A549 (cell line): Measurements from ENCODE around the gene HK1. TPM values are rescaled to one million over a fixed set of nuclear protein-coding genes. Genes with fewer than 3 reads are reported as not detected.

Source experiments
- ATAC-seq, 2 experiments: fragments of 200-7000 bp in 1 of 2; fragments of >200 bp in 1 of 2; cut with Nextera tagmentation in 1 of 2; cut with Tn5 transposase in 1 of 2; 3 replicates each; pipeline versions ENCODE4 v1.8.0 to v1.9.1; 2018 to 2020; ENCODE audit warnings: mild to moderate bottlenecking in 1 of 2, moderate library complexity in 1 of 2
- CTCF ChIA-PET: fragments of 300-600 bp; sonication (Branson Sonifier 250); formaldehyde crosslinking; extraction: SDS; loops from one replicate; lab custom pipeline; 2021; ENCODE audit warnings: antibody characterized with exemption, inconsistent platforms; lab: Yijun Ruan, JAX
- POLR2A ChIA-PET: fragments of 350-600 bp; formaldehyde crosslinking; extraction: SDS; loops from one replicate; lab custom pipeline; 2021; ENCODE audit warnings: antibody characterized with exemption, inconsistent platforms; lab: Yijun Ruan, JAX
- DNase-seq, 2 experiments: peaks; one replicate each; pipeline versions ENCODE4 v3.0.0 to v3.0.0-alpha.2; 2011 to 2016; ENCODE audit warnings: low read depth in 1 of 2, low spot score in 1 of 2
- FAIRE-seq: peaks from 2 replicates; lab custom pipeline; 2011; peaks lifted over from hg19 to GRCh38; lab: Jason Lieb, UNC
- H3K27ac ChIP-seq, 2 experiments: fragments of >200 bp; sonication (Bioruptor Twin); formaldehyde crosslinking; 3 replicates each; pipeline ENCODE4 v1.5.1; 2016 to 2017
- H3K4me1 ChIP-seq: fragments of >200 bp; sonication (Bioruptor Twin); formaldehyde crosslinking; 3 replicates; pipeline ENCODE4 v1.6.1; 2016
- H3K4me2 ChIP-seq: fragments of >200 bp; sonication (Bioruptor Twin); formaldehyde crosslinking; 3 replicates; pipeline ENCODE4 v1.6.1; 2016
- H3K4me3 ChIP-seq: fragments of >200 bp; sonication (Bioruptor Twin); formaldehyde crosslinking; 3 replicates; pipeline ENCODE4 v1.5.1; 2016
- H3K9me3 ChIP-seq: fragments of >200 bp; sonication (Bioruptor Twin); formaldehyde crosslinking; 3 replicates; pipeline ENCODE4 v1.6.1; 2016
- CBX2 ChIP-seq: fragments of 200-600 bp; sonication (generic); IDR thresholded peaks from 2 replicates; pipeline ENCODE4 v1.6.1; 2016; ENCODE audit warnings: low read depth, mild to moderate bottlenecking, borderline replicate concordance
- CEBPB ChIP-seq, 2 experiments: fragments of >200 bp in 1 of 2; sonication (Bioruptor Twin) in 1 of 2; formaldehyde crosslinking in 1 of 2; IDR thresholded peaks; 2 replicates each; pipeline ENCODE4 v1.6.1; 2012 to 2016
- CHD4 ChIP-seq: fragments of 200-600 bp; sonication (generic); IDR thresholded peaks from 2 replicates; pipeline ENCODE4 v1.6.1; 2016; ENCODE audit warnings: antibody characterized with exemption, mild to moderate bottlenecking, borderline replicate concordance
- FOSL2 ChIP-seq, 2 experiments: fragments of 450-650 bp in 1 of 2; fragments of >200 bp in 1 of 2; sonication (Bioruptor Twin) in 1 of 2; formaldehyde crosslinking; IDR thresholded peaks; 2 replicates each; pipeline versions ENCODE4 v1.5.0 to v1.6.1; 2016 to 2020; ENCODE audit warnings: mild to moderate bottlenecking in 1 of 2, moderate library complexity in 1 of 2
- FOXS1 ChIP-seq: fragments of 250-450 bp; sonication (Bioruptor Pico); IDR thresholded peaks from 2 replicates; pipeline ENCODE4 v1.5.0; 2020; ENCODE audit warnings: mild to moderate bottlenecking, moderate library complexity
- GATA3 ChIP-seq: IDR thresholded peaks from 2 replicates; pipeline ENCODE4 v1.6.1; 2012; ENCODE audit warnings: borderline replicate concordance
- HDAC2 ChIP-seq: fragments of 200-600 bp; sonication (generic); IDR thresholded peaks from 2 replicates; pipeline ENCODE4 v1.6.1; 2016
- HMGXB4 ChIP-seq: fragments of 250-450 bp; sonication (Bioruptor Pico); IDR thresholded peaks from 2 replicates; pipeline ENCODE4 v1.5.0; 2021; ENCODE audit warnings: mild to moderate bottlenecking, moderate library complexity, borderline replicate concordance
- JUN ChIP-seq, 2 experiments: fragments of >200 bp; sonication (Bioruptor Twin); formaldehyde crosslinking; IDR thresholded peaks; 2 replicates in 1 of 2; 3 replicates in 1 of 2; pipeline ENCODE4 v1.6.1; 2016 to 2017
- MAFK ChIP-seq: fragments of 450-650 bp; IDR thresholded peaks from 2 replicates; pipeline ENCODE4 v1.6.1; 2014; ENCODE audit not compliant: partially characterized antibody
- MYC ChIP-seq: IDR thresholded peaks from 2 replicates; pipeline ENCODE4 v1.6.1; 2012; ENCODE audit warnings: mild to moderate bottlenecking, inconsistent platforms, low read length, improper control_type of control experiment, borderline replicate concordance
- NPAS2 ChIP-seq: fragments of 250-450 bp; sonication (Bioruptor Pico); IDR thresholded peaks from 2 replicates; pipeline ENCODE4 v1.8.0; 2022; ENCODE audit warnings: mild to moderate bottlenecking, moderate library complexity, borderline replicate concordance
- POLR2A ChIP-seq: IDR thresholded peaks from 2 replicates; pipeline ENCODE4 v1.6.1; 2012; ENCODE audit warnings: mild to moderate bottlenecking, low read length
- RAD21 ChIP-seq, 2 experiments: fragments of >200 bp in 1 of 2; sonication (Bioruptor Twin) in 1 of 2; formaldehyde crosslinking in 1 of 2; IDR thresholded peaks in 1 of 2; conservative IDR thresholded peaks in 1 of 2; 2 replicates in 1 of 2; 3 replicates in 1 of 2; pipeline ENCODE4 v1.6.1; 2012 to 2018; ENCODE audit warnings: inconsistent platforms in 1 of 2
- RARB ChIP-seq: fragments of 250-450 bp; sonication (Bioruptor Pico); IDR thresholded peaks from 2 replicates; pipeline ENCODE4 v1.8.0; 2021; ENCODE audit warnings: mild to moderate bottlenecking, moderate library complexity
- RNF2 ChIP-seq: fragments of 200-600 bp; sonication (generic); IDR thresholded peaks from 2 replicates; pipeline ENCODE4 v1.6.1; 2016; ENCODE audit warnings: low read depth, mild to moderate bottlenecking, antibody characterized with exemption, moderate library complexity, borderline replicate concordance
- SMC3 ChIP-seq: fragments of >200 bp; sonication (Bioruptor Twin); formaldehyde crosslinking; IDR thresholded peaks from 3 replicates; pipeline ENCODE4 v1.6.1; 2018; ENCODE audit warnings: inconsistent platforms
- TFCP2L1 ChIP-seq: fragments of 250-450 bp; sonication (Bioruptor Pico); IDR thresholded peaks from 2 replicates; pipeline ENCODE4 v1.5.0; 2021; ENCODE audit warnings: mild to moderate bottlenecking
- TP53 ChIP-seq: fragments of 250-450 bp; sonication (Bioruptor Pico); IDR thresholded peaks from 2 replicates; pipeline ENCODE4 v1.5.0; 2021; ENCODE audit warnings: mild to moderate bottlenecking, moderate library complexity
- ZNF302 ChIP-seq: fragments of 250-450 bp; sonication (Bioruptor Pico); IDR thresholded peaks from 2 replicates; pipeline ENCODE4 v1.9.0; 2021; ENCODE audit warnings: inconsistent platforms, mild to moderate bottlenecking, moderate library complexity
- WGBS: methylation state at CpG from one replicate; pipeline ENCODE4 v1.1.6; 2017; ENCODE audit errors: missing lambda C conversion rate; 5-methylcytosine and 5-hydroxymethylcytosine counted together
- polyA plus RNA-seq, 4 experiments: library from polyadenylated mRNA; depleted of rRNA in 3 of 4; stranded (reverse); fragments of >200 nt; fragmentation: RNase III in 1 of 4; extraction: RNeasy Plus Mini Kit Qiagen cat#74134 plus additional on column Dnase treatment in 1 of 4; gene quantifications; 2 replicates in 3 of 4; 3 replicates in 1 of 4; pipeline ENCODE4 v1.2.3, GENCODE V29; 2011 to 2017
- TF ChIP-seq, protein P1 (sequence below): fragments of 250-450 bp; sonication (Bioruptor Pico); IDR thresholded peaks from 2 replicates; pipeline ENCODE4 v1.5.0; 2020; ENCODE audit warnings: low read depth, mild to moderate bottlenecking, moderate library complexity
- TF ChIP-seq, protein P2 (sequence below): IDR thresholded peaks from 2 replicates; pipeline ENCODE4 v1.6.1; 2012

Gene HK1
- polyA plus RNA-seq, 2 of the 4 experiments (the other 2 are of a cell fraction): 17.3 to 58.9 TPM

DNA sequence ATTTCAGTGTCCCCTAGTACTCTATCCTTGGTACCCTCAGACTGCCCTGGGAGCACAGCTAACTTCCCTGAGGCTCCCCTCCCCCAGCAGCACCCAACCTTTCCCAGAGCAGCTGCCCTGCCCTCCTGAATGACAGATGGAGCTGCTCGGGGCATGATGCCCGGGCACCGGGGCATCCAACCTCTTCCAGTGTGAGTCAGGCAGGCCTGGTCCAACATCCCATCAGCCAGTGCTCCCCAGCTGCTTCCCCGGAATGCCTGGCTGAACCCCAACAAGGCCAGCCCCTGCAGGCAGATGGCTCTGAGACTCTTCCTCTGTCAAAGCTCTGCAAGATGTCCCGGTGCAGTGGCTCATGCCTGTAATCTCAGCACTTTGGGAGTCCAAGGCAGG, 161.0 kb downstream of the HK1 start:
- H3K27ac ChIP-seq: peak overlapping the region; percentile 87 to 92
- FAIRE-seq (no peak), ATAC-seq (peak; percentile 73 to 74), DNase-seq (peak in 1 of 2 experiments; percentile 55)
- H3K4me1 ChIP-seq: peaks cover 39% of the 10 kb centered on the region
- ChIA-PET POLR2A (interaction anchor here (1.3 to 2.5 kb wide), 3 partner anchors 8 to 31 kb away, joined by 5 to 13 read pairs (median 9); partner anchors contain the start of gene TSPAN15), CTCF (interaction anchor here (0.6 to 2.8 kb wide), 11 partner anchors 11 to 193 kb away, joined by 3 to 20 read pairs (median 5); partner anchors contain the start of gene TSPAN15)
- H3K4me3 ChIP-seq: no peak overlapping the region
- H3K9me3 ChIP-seq: 0 out of 3 replicates have a peak, but pooled peaks cover 4% of the 10 kb centered on the region
- TF ChIP-seq TFCP2L1 (CRISPR knock-in tag) (no peak), GATA3 (peak; percentile 29; the same call in 1 of the 2 replicates), RNF2 (no peak), ZNF302 (CRISPR knock-in tag) (peak; percentile 22; the same call in 1 of the 2 replicates), FOSL2 (IDR thresholded peaks at IDR 0.05) (no peak), FOSL2 (CRISPR knock-in tag; IDR thresholded peaks at IDR 0.05) (peak; percentile 31; the same call in 1 of the 2 replicates)
- TF ChIP-seq, protein P1, sequence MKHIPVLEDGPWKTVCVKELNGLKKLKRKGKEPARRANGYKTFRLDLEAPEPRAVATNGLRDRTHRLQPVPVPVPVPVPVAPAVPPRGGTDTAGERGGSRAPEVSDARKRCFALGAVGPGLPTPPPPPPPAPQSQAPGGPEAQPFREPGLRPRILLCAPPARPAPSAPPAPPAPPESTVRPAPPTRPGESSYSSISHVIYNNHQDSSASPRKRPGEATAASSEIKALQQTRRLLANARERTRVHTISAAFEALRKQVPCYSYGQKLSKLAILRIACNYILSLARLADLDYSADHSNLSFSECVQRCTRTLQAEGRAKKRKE: no peak
- 7% methylated on average over 5 of the region's 5 CpGs for WGBS
- H3K4me2 ChIP-seq: peak overlapping the region; percentile 74

DNA sequence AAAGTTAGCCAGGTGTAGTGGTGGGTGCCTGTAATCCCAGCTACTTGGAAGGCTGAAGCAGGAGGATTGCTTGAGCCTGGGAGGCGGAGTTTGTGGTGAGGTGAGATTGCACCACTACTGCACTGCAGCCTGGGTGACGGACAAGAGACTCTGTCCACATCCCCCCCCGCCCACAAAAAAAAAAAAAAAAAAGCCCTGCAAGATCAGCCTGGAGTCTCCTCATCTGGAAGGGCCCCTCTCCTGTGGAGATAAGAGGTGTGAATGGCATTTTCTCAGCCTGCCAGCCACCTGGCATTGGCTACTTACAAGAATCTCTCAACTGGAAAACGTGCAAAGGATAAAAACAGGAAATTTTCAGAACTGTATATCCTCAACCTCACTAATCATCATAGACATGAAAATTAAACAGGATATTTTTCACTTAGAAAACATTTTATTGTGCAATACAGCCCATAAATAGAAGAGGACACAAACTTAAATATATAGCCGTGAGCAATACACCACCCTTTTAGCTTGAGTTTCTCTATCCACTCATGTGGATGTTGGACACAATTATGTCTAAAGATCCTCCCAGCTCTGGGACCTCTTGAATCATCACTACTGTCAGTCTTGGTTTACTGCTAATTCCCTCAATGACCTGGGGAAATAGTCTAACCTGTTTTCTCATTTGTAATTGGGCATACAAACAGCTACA, 161.7 kb downstream of the HK1 start:
- CTCF ChIA-PET: interaction anchor here (0.6 to 2.8 kb wide), 12 partner anchors 10 to 190 kb away, joined by 3 to 20 read pairs (median 5); partner anchors contain the start of genes FAM241B and TSPAN15
- peaks cover 45% of the 10 kb centered on the region for H3K4me1 ChIP-seq
- peak in 1 of 2 experiments; percentile 59 for DNase-seq
- H3K4me2 ChIP-seq: peak overlapping the region; percentile 74
- peak in 1 of 2 experiments; percentile 68; a peak in 3 of 6 replicates for ATAC-seq
- peak overlapping the region; percentile 87 to 92 for H3K27ac ChIP-seq
- H3K9me3 ChIP-seq: 0 out of 3 replicates have a peak, but pooled peaks cover 6% of the 10 kb centered on the region
- H3K4me3 ChIP-seq: no peak overlapping the region
- no peak for FAIRE-seq
- 32% methylated on average over 5 of the region's 5 CpGs for WGBS
- no peak for TF ChIP-seq NPAS2 (CRISPR knock-in tag)
- peak; percentile 22 to 38; a peak in 3 of 4 replicates for TF ChIP-seq CEBPB (IDR thresholded peaks at IDR 0.05)
- POLR2A ChIA-PET: interaction anchor here (1.3 to 2.1 kb wide), 2 partner anchors 11 to 31 kb away, joined by 5 to 13 read pairs; partner anchors contain the start of gene TSPAN15

GRCh38 chr10:69443354-69443753, 165.1 kb downstream of the HK1 start:
- ATAC-seq (no peak), DNase-seq (no peak), FAIRE-seq (no peak)
- WGBS: 88% methylated on average over 1 of the region's 1 CpG
- TF ChIP-seq, protein P2, sequence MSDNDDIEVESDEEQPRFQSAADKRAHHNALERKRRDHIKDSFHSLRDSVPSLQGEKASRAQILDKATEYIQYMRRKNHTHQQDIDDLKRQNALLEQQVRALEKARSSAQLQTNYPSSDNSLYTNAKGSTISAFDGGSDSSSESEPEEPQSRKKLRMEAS: no peak
- TF ChIP-seq HMGXB4: no peak
- no peak for TF ChIP-seq TP53 (CRISPR knock-in tag)
- no peak for TF ChIP-seq RARB
- TF ChIP-seq JUN (IDR thresholded peaks at IDR 0.05): no peak
- TF ChIP-seq MYC: no peak
- TF ChIP-seq POLR2A: no peak
- no peak for TF ChIP-seq CEBPB (IDR thresholded peaks at IDR 0.05)
- TF ChIP-seq CHD4: no peak
- TF ChIP-seq NPAS2 (CRISPR knock-in tag): no peak
- no peak for TF ChIP-seq RAD21 (conservative IDR thresholded peaks at IDR 0.05 in 1 of 2, IDR thresholded peaks at IDR 0.05 in 1 of 2)
- TF ChIP-seq CBX2: no peak
- no peak for TF ChIP-seq MAFK
- no peak for TF ChIP-seq HDAC2
- no peak for TF ChIP-seq FOXS1 (CRISPR knock-in tag)
- TF ChIP-seq SMC3: no peak
- TF ChIP-seq TFCP2L1 (CRISPR knock-in tag): no peak
- TF ChIP-seq RNF2: no peak
- ChIA-PET POLR2A (no interaction called here), CTCF (interaction anchor here (1.3 to 2.2 kb wide), 3 partner anchors 13 to 64 kb away, joined by 4 to 10 read pairs (median 8); no protein-coding TSS in a partner anchor)
- Histone ChIP-seq H3K4me1 (peaks cover 65% of the 10 kb centered on the region), H3K9me3 (0 out of 3 replicates have a peak, but pooled peaks cover 6% of the 10 kb centered on the region), H3K4me2 (no peak overlapping the region), H3K27ac (peak overlapping the region; percentile 28 to 92; a peak in 4 of 6 replicates), H3K4me3 (no peak overlapping the region)
